Heart left ventricle (tissue), 13 donors: Measurements from ENCODE around the gene CDC25A.

ENCODE experiments used
- POLR2A ChIP-seq, 2 donors: fragments of 450-650 bp; IDR thresholded peaks; one replicate each; pipeline ENCODE4 v1.6.1; 2017; ENCODE audit warnings: antibody characterized with exemption in 2 of 2, mild to moderate bottlenecking in 2 of 2, moderate library complexity in 2 of 2
- TF ChIP-seq, protein P1 (sequence below), 12 donors: fragments of 200-600 bp; sonication (generic) in 4 of 12; IDR thresholded peaks; one replicate each; pipeline versions ENCODE4 v1.5.0 to v1.8.0; 2018 to 2022; ENCODE audit warnings: antibody characterized with exemption in 12 of 12, mild to moderate bottlenecking in 5 of 12
- donor health status: ischemic (EF 13 %, LVEDD 7.1; RV severe dilation, severe dysfunction).
- donor health status: DM: no; HTN: yes; CAD: no.
- donor health status: DM: no; HTN: no; CAD: no.
- donor health status: ischemic (EF 25% LVEDD 6.9; RV normal size, moderate dysfunction).
- donor health status: ischemic (EF 25% LVEDD 5.7; RV mildly dilated, moderate dysfunction).
- donor health status: ischemic (EF 35%, LVEDD 5.7; RV mildly dilated, moderate dysfunction).
- donor health status: nonischemic (EF 11% LVEDD 7.7; RV severe dilation, severe dysfunction).
- donor health status: DM: yes; HTN: yes; CAD: no.
- donor health status: PGD.
- donor health status: ischemic (EF 29% LVEDD 5.4; RV normal size, mild dysfunction).
- donor health status: nonischemic (EF 23%, LVEDD 6.1; RV moderate dilation, normal function).

DNA sequence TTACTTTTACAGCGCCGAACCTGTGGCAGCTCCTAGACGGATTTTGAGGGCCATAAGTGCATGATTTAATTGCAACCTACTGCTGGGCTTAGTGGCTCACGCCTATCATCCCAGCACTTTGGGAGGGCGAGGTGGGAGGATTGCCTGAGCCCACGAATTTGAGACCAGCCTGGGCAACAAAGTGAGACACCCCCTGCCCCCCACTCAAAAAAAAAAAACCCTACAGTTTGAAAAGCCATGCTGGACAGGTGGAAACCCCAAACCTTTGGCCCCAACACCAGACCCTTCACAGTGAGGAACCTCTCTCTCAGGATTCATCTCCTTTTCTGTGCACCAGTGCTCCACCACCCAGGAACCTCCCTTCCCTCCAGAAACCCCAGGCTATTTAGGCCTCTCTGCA lies 1.1 kb upstream of the CDC25A start:
- TF ChIP-seq, protein P1, sequence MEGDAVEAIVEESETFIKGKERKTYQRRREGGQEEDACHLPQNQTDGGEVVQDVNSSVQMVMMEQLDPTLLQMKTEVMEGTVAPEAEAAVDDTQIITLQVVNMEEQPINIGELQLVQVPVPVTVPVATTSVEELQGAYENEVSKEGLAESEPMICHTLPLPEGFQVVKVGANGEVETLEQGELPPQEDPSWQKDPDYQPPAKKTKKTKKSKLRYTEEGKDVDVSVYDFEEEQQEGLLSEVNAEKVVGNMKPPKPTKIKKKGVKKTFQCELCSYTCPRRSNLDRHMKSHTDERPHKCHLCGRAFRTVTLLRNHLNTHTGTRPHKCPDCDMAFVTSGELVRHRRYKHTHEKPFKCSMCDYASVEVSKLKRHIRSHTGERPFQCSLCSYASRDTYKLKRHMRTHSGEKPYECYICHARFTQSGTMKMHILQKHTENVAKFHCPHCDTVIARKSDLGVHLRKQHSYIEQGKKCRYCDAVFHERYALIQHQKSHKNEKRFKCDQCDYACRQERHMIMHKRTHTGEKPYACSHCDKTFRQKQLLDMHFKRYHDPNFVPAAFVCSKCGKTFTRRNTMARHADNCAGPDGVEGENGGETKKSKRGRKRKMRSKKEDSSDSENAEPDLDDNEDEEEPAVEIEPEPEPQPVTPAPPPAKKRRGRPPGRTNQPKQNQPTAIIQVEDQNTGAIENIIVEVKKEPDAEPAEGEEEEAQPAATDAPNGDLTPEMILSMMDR (IDR thresholded peaks at IDR 0.05): no peak
- no peak for TF ChIP-seq POLR2A (IDR thresholded peaks at IDR 0.05)
